HepG2 (cell line): ENCODE data around the gene NUP62. TPM values are rescaled to one million over a fixed set of nuclear protein-coding genes. Genes with fewer than 3 reads are reported as not detected.
A peak's percentile ranks its signal among the peaks of the same experiment; 100 is the strongest.

Experiments
- ATAC-seq: fragments of 200-7000 bp; cut with Tn5 transposase; 3 replicates; pipeline ENCODE4 v1.9.1; 2020; ENCODE audit warnings: mild to moderate bottlenecking, moderate library complexity
- BruUV-seq: library from RNA; stranded (reverse); fragments of 400-500 nt; replicated peaks from 2 replicates; lab custom pipeline; 2021; lab: Mats Ljungman, UMichigan
- CTCF ChIA-PET: fragments of 300-600 bp; formaldehyde crosslinking; extraction: SDS; loops from one replicate; lab custom pipeline; 2021; ENCODE audit warnings: low total read pairs, inconsistent platforms, low intra/inter-chr PET ratio; lab: Yijun Ruan, JAX
- POLR2A ChIA-PET: fragments of 350-600 bp; sonication (Branson Sonifier 250); formaldehyde crosslinking; loops from one replicate; lab custom pipeline; 2020; ENCODE audit warnings: antibody characterized with exemption, inconsistent platforms; lab: Yijun Ruan, JAX
- DNase-seq: peaks from one replicate; pipeline ENCODE4 v3.0.0-alpha.2; 2015; ENCODE audit warnings: low spot score
- FAIRE-seq: peaks from 3 replicates; lab custom pipeline; 2011; peaks lifted over from hg19 to GRCh38; lab: Jason Lieb, UNC
- H2AFZ ChIP-seq: one replicate; pipeline ENCODE4 v1.6.1; 2011; ENCODE audit warnings: low read length, inconsistent platforms
- H3K27ac ChIP-seq: fragments of 300-600 bp; 3 replicates; pipeline ENCODE4 v1.8.0; 2011; ENCODE audit warnings: mixed run types, mild to moderate bottlenecking, mixed read lengths, low read length, inconsistent platforms; ENCODE audit not compliant: insufficient read depth; ENCODE audit errors: extremely low read length
- H3K27me3 ChIP-seq, 2 experiments: fragments of 200-600 bp in 1 of 2; 2 replicates in 1 of 2; 3 replicates in 1 of 2; pipeline versions ENCODE4 v1.6.0 to v1.8.0; 2011; ENCODE audit warnings: low read length in 2 of 2, mild to moderate bottlenecking in 2 of 2, moderate library complexity in 2 of 2, inconsistent platforms in 1 of 2; ENCODE audit not compliant: insufficient read depth in 2 of 2, control insufficient read depth in 1 of 2
- H3K36me3 ChIP-seq, 2 experiments: fragments of 200-600 bp in 1 of 2; replicated peaks in 1 of 2; 2 replicates in 1 of 2; 3 replicates in 1 of 2; pipeline versions ENCODE4 v1.5.1 to v1.8.0; 2011; ENCODE audit warnings: low read length in 2 of 2, inconsistent platforms in 1 of 2; ENCODE audit not compliant: insufficient read depth in 2 of 2, control insufficient read depth in 1 of 2
- H3K4me1 ChIP-seq: 2 replicates; pipeline ENCODE4 v1.5.1; 2012; ENCODE audit warnings: low read length, inconsistent platforms; ENCODE audit not compliant: insufficient read depth
- H3K4me2 ChIP-seq: 2 replicates; pipeline ENCODE4 v1.6.0; 2011; ENCODE audit warnings: low read depth, low read length, inconsistent platforms
- H3K4me3 ChIP-seq, 3 experiments: fragments of 200-600 bp in 1 of 3; sonication (generic), shearing (Covaris generic) in 1 of 3; replicated peaks in 1 of 3; 2 replicates each; pipeline ENCODE4 v1.5.1; 2011 to 2016; ENCODE audit warnings: low read length in 3 of 3, inconsistent platforms in 2 of 3, low read depth in 2 of 3, mild to moderate bottlenecking in 2 of 3, control low read depth in 1 of 3, mixed read lengths in 1 of 3; ENCODE audit not compliant: insufficient read depth in 1 of 3
- H3K79me2 ChIP-seq: one replicate; pipeline ENCODE4 v1.6.1; 2011; ENCODE audit warnings: low read length, inconsistent platforms; ENCODE audit not compliant: insufficient read depth
- H3K9ac ChIP-seq: 2 replicates; pipeline ENCODE4 v1.6.0; 2011; ENCODE audit warnings: mild to moderate bottlenecking, low read depth, low read length, inconsistent platforms; ENCODE audit not compliant: insufficient read depth
- H3K9me3 ChIP-seq: 2 replicates; pipeline ENCODE4 v1.5.1; 2012; ENCODE audit warnings: mild to moderate bottlenecking, low read length
- H4K20me1 ChIP-seq: 2 replicates; pipeline ENCODE4 v1.6.0; 2011; ENCODE audit warnings: inconsistent platforms, mild to moderate bottlenecking, low read length, moderate library complexity; ENCODE audit not compliant: insufficient read depth
- FOXO4 ChIP-seq: sonication (generic); formaldehyde crosslinking; conservative IDR thresholded peaks from 2 replicates; pipeline ENCODE4 v1.8.1; 2023; ENCODE audit warnings: missing genetic modification reagents
- KDM4B ChIP-seq: sonication (generic); formaldehyde crosslinking; IDR thresholded peaks from 2 replicates; pipeline ENCODE4 v1.4.0; 2020; ENCODE audit warnings: missing genetic modification reagents
- MAZ ChIP-seq, 2 experiments: sonication (generic) in 1 of 2; formaldehyde crosslinking in 1 of 2; IDR thresholded peaks; 2 replicates each; pipeline versions ENCODE4 v1.5.0 to v1.6.1; 2012 to 2020; ENCODE audit warnings: low read depth in 2 of 2, mild to moderate bottlenecking in 2 of 2, borderline replicate concordance in 1 of 2, improper control_type of control experiment in 1 of 2, low read length in 1 of 2, missing genetic modification reagents in 1 of 2, moderate library complexity in 1 of 2
- SIX1 ChIP-seq: sonication (generic); formaldehyde crosslinking; IDR thresholded peaks from 2 replicates; pipeline ENCODE4 v1.4.0; 2020; ENCODE audit warnings: missing genetic modification reagents, borderline replicate concordance
- WGBS: methylation state at CpG from one replicate; pipeline ENCODE4 v1.1.6; 2017; ENCODE audit warnings: low lambda C conversion rate; 5-methylcytosine and 5-hydroxymethylcytosine counted together
- in situ Hi-C: cut with HindIII; loops from 2 replicates; pipeline ENCODE4 v1.10.0; 2017; ENCODE audit warnings: low pct_unique_long_range_greater_than_20kb; ENCODE audit not compliant: extremely low pct_ligation_motif_present
- intact Hi-C: fragments of 100-400 bp; cut with micrococcal nuclease; formaldehyde crosslinking; loops from one replicate; pipeline ENCODE4 v1.10.0; 2022; ENCODE audit not compliant: unreplicated experiment
- polyA plus RNA-seq, 8 experiments: library from polyadenylated mRNA; depleted of rRNA in 3 of 8; stranded (reverse) in 7 of 8; unstranded in 1 of 8; fragments of >200 nt; fragmentation: Illumina TruSeq in 4 of 8; extraction: Trizol in 4 of 8; gene quantifications; 2 replicates each; pipeline versions ENCODE4 v1.2.1 to v1.2.3, GENCODE V29; 2011 to 2016; ENCODE audit warnings: low read depth in 4 of 8, missing spikeins in 1 of 8, mixed read lengths in 1 of 8; ENCODE audit not compliant: insufficient read depth in 1 of 8
- total RNA-seq, 5 experiments: library from RNA; depleted of rRNA; stranded (reverse); fragments of >200 nt; fragmentation: Illumina TruSeq; extraction: Trizol; gene quantifications; 2 replicates each; pipeline ENCODE4 v1.2.3, GENCODE V29; 2016; ENCODE audit warnings: low read depth in 1 of 5

The NUP62 gene
- total and polyA plus RNA-seq, 2 of the 13 experiments (the other 11 are each of a cell fraction or from before 2014, with no cell fraction given): 16.5 to 41.5 TPM

- no TSS peak for BruUV-seq
- no peak for TF ChIP-seq MAZ (IDR thresholded peaks at IDR 0.05; ENCODE audit: borderline replicate concordance, low read depth, low read length)
- TF ChIP-seq MAZ (CRISPR knock-in tag; IDR thresholded peaks at IDR 0.05; ENCODE audit: low read depth): 0 out of 2 replicates have a peak, but pooled peaks have one; percentile 33
- no peak for TF ChIP-seq KDM4B (CRISPR knock-in tag)
- TF ChIP-seq SIX1 (CRISPR knock-in tag): no peak
- 0 out of 2 replicates have a peak, but pooled peaks have one; percentile 17 for TF ChIP-seq FOXO4 (CRISPR knock-in tag)
- Histone ChIP-seq H3K27ac (no peak overlapping the region), H2AFZ (no peak overlapping the region), H3K9me3 (no peaks in the 10 kb centered on the region), H3K27me3 (no peaks in the 10 kb centered on the region), H4K20me1 (peaks cover 2% of the 10 kb centered on the region; the same call in 1 of the 2 replicates), H3K36me3 (peaks cover 14 to 49% of the 10 kb centered on the region in 2 experiments; a peak in 4 of 5 replicates), H3K4me2 (no peak overlapping the region), H3K4me3 (no peak overlapping the region), H3K4me1 (peaks cover 21% of the 10 kb centered on the region), H3K9ac (no peak overlapping the region), H3K79me2 (peaks cover 71% of the 10 kb centered on the region)
- no peak for DNase-seq
- no peak for FAIRE-seq
- ATAC-seq: no peak
- ChIA-PET POLR2A (interaction anchor here (0.6 kb wide), 1 partner anchor 58 kb away, joined by 3 read pairs; no protein-coding TSS in a partner anchor), CTCF (no interaction called here)
- intact Hi-C loops (no loop called here), in situ Hi-C loops (no loop called here)
- WGBS: 94% methylated on average over 26 of the region's 31 CpGs
Observed at GRCh38 chr19:49923055-49924003, 6.0 kb downstream of the NUP62 start.
